ENCODE results near the gene LYST. TPM values are rescaled to one million over a fixed set of nuclear protein-coding genes. Genes with fewer than 3 reads are reported as not detected.

The LYST gene
- total and polyA plus RNA-seq, 2 of the 8 experiments (the other 6 are each of a cell fraction or from before 2014, with no cell fraction given) = 0.29 to 0.58 TPM

DNA sequence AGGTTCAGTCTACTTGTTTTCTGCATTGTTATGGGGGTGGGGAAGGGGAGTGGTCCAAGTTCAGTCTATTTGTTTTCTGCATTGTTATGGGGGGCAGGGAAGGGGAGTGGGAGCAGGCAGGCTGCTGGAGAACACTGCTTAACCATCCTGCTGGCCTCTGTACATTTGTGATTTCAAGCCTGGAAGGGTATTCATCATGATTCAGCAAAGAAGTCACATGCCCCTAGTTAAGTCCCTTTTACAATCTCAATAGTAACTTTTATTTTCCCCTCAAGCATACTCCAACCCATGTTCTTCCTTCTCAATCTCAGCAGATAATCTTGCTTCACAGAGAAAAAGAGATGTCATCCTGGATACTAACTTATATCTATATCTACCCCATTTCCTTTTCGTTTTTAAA is 7.9 kb downstream of the LYST start:
- no peak overlapping the region for H2BK120ac ChIP-seq (replicated peaks; ENCODE audit: low read depth, low read length)
- no peaks in the 10 kb centered on the region for H3K9me3 ChIP-seq (ENCODE audit: insufficient read depth in 2 of 2, low read depth in 1 of 2, low read length in 1 of 2)
- H3K79me2 ChIP-seq (ENCODE audit: control insufficient read depth in 1 of 2, insufficient read depth in 2 of 2, low read length in 2 of 2) = no peaks in the 10 kb centered on the region
- no peak overlapping the region for H4K5ac ChIP-seq (ENCODE audit: insufficient read length, low read depth, low read length)
- no peak overlapping the region for H3K18ac ChIP-seq (ENCODE audit: extremely low read depth, low read length)
- H3K4me1 ChIP-seq (replicated peaks in 1 of 4; ENCODE audit: control insufficient read depth in 3 of 4, insufficient read depth in 4 of 4, low read length in 3 of 4) = no peaks in the 10 kb centered on the region
- POLR2A ChIA-PET (ENCODE audit: partially characterized antibody) = no interaction called here
- DNase-seq (ENCODE audit: low read depth in 1 of 2, low spot score in 2 of 2) (no peak), FAIRE-seq (no peak)
- no peak overlapping the region for H4K91ac ChIP-seq (replicated peaks; ENCODE audit: insufficient read length, low read length)
- no peak overlapping the region for H3K27ac ChIP-seq (ENCODE audit: low read depth, low read length)
- no peak overlapping the region for H3K4me2 ChIP-seq (ENCODE audit: insufficient read depth in 1 of 2, low read depth in 2 of 2, low read length in 2 of 2)
- H2BK12ac ChIP-seq (ENCODE audit: low read depth, low read length) = no peak overlapping the region
- no peak overlapping the region for H3K9ac ChIP-seq (replicated peaks in 1 of 4; ENCODE audit: extremely low read depth in 1 of 4, low read depth in 3 of 4, low read length in 3 of 4)
- H3K36me3 ChIP-seq (ENCODE audit: control insufficient read depth in 2 of 4, insufficient read depth in 4 of 4, low read length in 3 of 4) = no peaks in the 10 kb centered on the region
- no peaks in the 10 kb centered on the region for H3K23me2 ChIP-seq (ENCODE audit: low read depth, low read length)
- no peak overlapping the region for H2AFZ ChIP-seq (ENCODE audit: low read length)
- no peak overlapping the region for H2BK20ac ChIP-seq (ENCODE audit: low read length)
- no peak overlapping the region for H4K8ac ChIP-seq (ENCODE audit: extremely low read depth, insufficient read depth, low read length)
- CTCF ChIA-PET (ENCODE audit: partially characterized antibody) = interaction anchor here (0.9 to 1.7 kb wide), 2 partner anchors 13 to 88 kb away, joined by 3 to 7 read pairs; no protein-coding TSS in a partner anchor
- H2BK15ac ChIP-seq (ENCODE audit: low read length) = no peak overlapping the region
- H4K20me1 ChIP-seq (replicated peaks in 1 of 2; ENCODE audit: control insufficient read depth in 1 of 2, insufficient read depth in 2 of 2, low read length in 2 of 2) = no peaks in the 10 kb centered on the region
- H2BK5ac ChIP-seq (ENCODE audit: low read depth, low read length) = no peak overlapping the region
- no peaks in the 10 kb centered on the region for H3K79me1 ChIP-seq (ENCODE audit: low read depth, low read length)
- no peak overlapping the region for H3K56ac ChIP-seq (replicated peaks; ENCODE audit: insufficient read length, low read depth, low read length)
- H2AK5ac ChIP-seq (ENCODE audit: low read depth, low read length) = no peak overlapping the region
- H3K23ac ChIP-seq (ENCODE audit: insufficient read length) = no peak overlapping the region
- 0 out of 7 replicates have a peak, but pooled peaks cover 0 to 2% (median 0%) of the 10 kb centered on the region in 4 experiments for H3K27me3 ChIP-seq (replicated peaks in 1 of 4; ENCODE audit: control insufficient read depth in 3 of 4, extremely low read depth in 1 of 4, insufficient read depth in 3 of 4, low read length in 3 of 4)
- no peak overlapping the region for H3K4ac ChIP-seq (replicated peaks; ENCODE audit: insufficient read length, low read depth, low read length)
- WGBS, 2 experiments (ENCODE audit: extremely low coverage in 1 of 2, insufficient coverage in 1 of 2, insufficient read length in 1 of 2, insufficient replicate concordance in 2 of 2, low coverage in 1 of 2, low lambda C conversion rate in 2 of 2, missing lambda C conversion rate in 1 of 2) = 58% methylated on average over 1 of the region's 1 CpG; no CpG with 5 or more reads in 1 of the 2 experiments
- no peak overlapping the region for H3K4me3 ChIP-seq (ENCODE audit: extremely low read depth in 1 of 4, insufficient read depth in 2 of 4, low read depth in 3 of 4, low read length in 4 of 4)
- H3K14ac ChIP-seq (ENCODE audit: insufficient read length) = no peak overlapping the region
- no peak for TF ChIP-seq TEAD4 (IDR thresholded peaks at IDR 0.05; ENCODE audit: low read depth, low read length)

All from H1 (cell line).